Measurements from ENCODE around the gene FLACC1.

Gene FLACC1

GRCh38 chr2:201280191-201281040 is 76.7 kb downstream of the FLACC1 start:
- H3K36me3 Mint-ChIP-seq (ENCODE audit: insufficient read depth) = peaks cover 67% of the 10 kb centered on the region
- DNase-seq (no peak), ATAC-seq (replicated peaks) (no peak)
- peaks cover 11 to 39% of the 10 kb centered on the region in 2 donors for H3K4me1 Mint-ChIP-seq (ENCODE audit: low read depth in 2 of 2)
- H3K27me3 Mint-ChIP-seq = no peaks in the 10 kb centered on the region
- H3K9me3 Mint-ChIP-seq = no peaks in the 10 kb centered on the region
- H3K4me3 Mint-ChIP-seq = no peak overlapping the region
- peak overlapping the region; percentile 2 to 60 for H3K27ac Mint-ChIP-seq

DNA sequence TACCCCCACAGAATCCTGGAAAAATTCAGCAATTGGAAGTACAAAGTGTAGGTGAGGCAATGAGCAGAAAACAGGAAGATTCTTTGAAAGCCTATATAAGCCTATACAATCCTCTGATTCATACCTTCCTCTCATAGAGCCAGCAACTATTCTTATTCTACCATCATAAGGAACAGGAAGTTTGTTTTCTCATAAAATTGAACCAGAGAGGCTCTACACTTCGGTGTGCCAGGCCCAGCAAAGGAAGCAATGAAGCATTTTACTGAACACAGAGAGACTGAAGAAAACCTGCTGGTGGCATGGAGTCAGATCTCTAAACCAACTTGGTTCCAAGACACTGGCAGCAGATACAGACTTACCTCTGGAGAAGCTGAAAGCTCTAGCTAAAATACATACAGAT is 78.1 kb downstream of the FLACC1 start:
- ATAC-seq (replicated peaks) = no peak
- no peak for DNase-seq
- Mint-ChIP-seq H3K27me3 (no peaks in the 10 kb centered on the region), H3K9me3 (no peaks in the 10 kb centered on the region), H3K36me3 (ENCODE audit: insufficient read depth) (peaks cover 71% of the 10 kb centered on the region), H3K4me3 (no peak overlapping the region), H3K4me1 (ENCODE audit: low read depth in 2 of 2) (peaks cover 8 to 42% of the 10 kb centered on the region in 2 donors), H3K27ac (peak overlapping the region; percentile 2 to 60)

GRCh38 chr2:201276511-201276910 is 80.6 kb downstream of the FLACC1 start:
- H3K4me3 Mint-ChIP-seq = no peak overlapping the region

GRCh38 chr2:201275990-201276389 is 81.2 kb downstream of the FLACC1 start:
- DNase-seq = no peak
- peak; percentile 29 for ATAC-seq (replicated peaks)
- H3K4me1 Mint-ChIP-seq (ENCODE audit: low read depth in 2 of 2) = peaks cover 34 to 72% of the 10 kb centered on the region in 2 donors
- peak overlapping the region; percentile 19 to 57 for H3K27ac Mint-ChIP-seq
- no peaks in the 10 kb centered on the region for H3K27me3 Mint-ChIP-seq
- no peaks in the 10 kb centered on the region for H3K9me3 Mint-ChIP-seq
- H3K4me3 Mint-ChIP-seq = no peak overlapping the region
- peaks cover 100% of the 10 kb centered on the region for H3K36me3 Mint-ChIP-seq (ENCODE audit: insufficient read depth)

More at GRCh38 chr2:201276511-201276910, 80.6 kb downstream of the FLACC1 start:
- Mint-ChIP-seq H3K4me1 (ENCODE audit: low read depth in 2 of 2) (peaks cover 29 to 67% of the 10 kb centered on the region in 2 donors), H3K9me3 (no peaks in the 10 kb centered on the region), H3K27me3 (no peaks in the 10 kb centered on the region), H3K36me3 (ENCODE audit: insufficient read depth) (peaks cover 96% of the 10 kb centered on the region), H3K27ac (peak overlapping the region; percentile 19 to 57)
- ATAC-seq (replicated peaks) (no peak), DNase-seq (no peak)

- Mint-ChIP-seq H3K4me1 (ENCODE audit: low read depth in 2 of 2) (peaks cover 40 to 75% of the 10 kb centered on the region in 2 donors), H3K9me3 (no peaks in the 10 kb centered on the region), H3K27me3 (no peaks in the 10 kb centered on the region), H3K36me3 (ENCODE audit: insufficient read depth) (peaks cover 100% of the 10 kb centered on the region), H3K27ac (peak overlapping the region; percentile 83 to 98), H3K4me3 (no peak overlapping the region)
- no peak for DNase-seq
- no peak for ATAC-seq (replicated peaks)
Measured at GRCh38 chr2:201275069-201275468, 82.1 kb downstream of the FLACC1 start.

GRCh38 chr2:201273330-201273983 is 83.7 kb downstream of the FLACC1 start:
- H3K9me3 Mint-ChIP-seq = no peaks in the 10 kb centered on the region
- DNase-seq (no peak), ATAC-seq (replicated peaks) (peak; percentile 72)
- H3K27me3 Mint-ChIP-seq = no peaks in the 10 kb centered on the region
- peak overlapping the region; percentile 83 to 98 for H3K27ac Mint-ChIP-seq
- peaks cover 51 to 75% of the 10 kb centered on the region in 2 donors for H3K4me1 Mint-ChIP-seq (ENCODE audit: low read depth in 2 of 2)
- H3K4me3 Mint-ChIP-seq = peak overlapping the region; percentile 49 to 59
- peaks cover 100% of the 10 kb centered on the region for H3K36me3 Mint-ChIP-seq (ENCODE audit: insufficient read depth)

DNA sequence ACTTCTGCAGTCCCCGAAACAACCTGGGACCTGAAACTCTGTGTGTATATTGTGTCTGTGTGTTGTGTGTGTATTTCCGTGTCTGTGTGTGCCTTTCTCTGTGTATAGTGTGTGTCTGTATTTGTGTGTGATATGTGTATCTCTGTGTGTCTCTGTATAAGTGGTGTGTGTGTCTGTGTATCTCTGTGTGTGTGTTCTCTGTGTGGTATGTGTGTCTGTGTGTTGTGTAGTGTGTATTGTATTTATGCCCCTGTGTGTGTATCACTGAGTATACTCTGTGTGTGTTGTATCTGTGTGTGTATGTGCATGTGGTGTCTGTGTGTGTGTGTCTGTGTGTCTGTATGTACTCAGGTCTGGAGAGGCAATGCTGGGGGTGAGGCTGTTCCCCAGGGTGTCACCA is 85.2 kb downstream of the FLACC1 start:
- Mint-ChIP-seq H3K4me3 (peak overlapping the region; percentile 49 to 59), H3K9me3 (no peaks in the 10 kb centered on the region), H3K27ac (peak overlapping the region; percentile 83 to 98), H3K27me3 (no peaks in the 10 kb centered on the region), H3K4me1 (ENCODE audit: low read depth in 2 of 2) (peaks cover 59 to 85% of the 10 kb centered on the region in 2 donors), H3K36me3 (ENCODE audit: insufficient read depth) (peaks cover 97% of the 10 kb centered on the region)
- no peak for ATAC-seq (replicated peaks)
- DNase-seq = no peak

GRCh38 chr2:201270293-201271001 is 86.7 kb downstream of the FLACC1 start:
- Mint-ChIP-seq H3K4me1 (ENCODE audit: low read depth in 2 of 2) (peaks cover 69 to 89% of the 10 kb centered on the region in 2 donors), H3K4me3 (peak overlapping the region; percentile 49 to 59), H3K9me3 (no peaks in the 10 kb centered on the region), H3K27me3 (no peaks in the 10 kb centered on the region), H3K36me3 (ENCODE audit: insufficient read depth) (peaks cover 95% of the 10 kb centered on the region), H3K27ac (peak overlapping the region; percentile 83 to 98)
- ATAC-seq (replicated peaks) (no peak), DNase-seq (no peak)

- Mint-ChIP-seq H3K27me3 (no peaks in the 10 kb centered on the region), H3K4me3 (peak overlapping the region in 1 of 2 donors; percentile 59), H3K4me1 (ENCODE audit: low read depth in 2 of 2) (peaks cover 73 to 87% of the 10 kb centered on the region in 2 donors), H3K27ac (peak overlapping the region; percentile 83 to 98), H3K9me3 (no peaks in the 10 kb centered on the region), H3K36me3 (ENCODE audit: insufficient read depth) (peaks cover 90% of the 10 kb centered on the region)
- DNase-seq (no peak), ATAC-seq (replicated peaks) (no peak)
Measured at GRCh38 chr2:201269764-201270163, 87.4 kb downstream of the FLACC1 start.

GRCh38 chr2:201267278-201268030 is 89.7 kb downstream of the FLACC1 start:
- Mint-ChIP-seq H3K9me3 (no peaks in the 10 kb centered on the region), H3K27me3 (no peaks in the 10 kb centered on the region), H3K4me1 (ENCODE audit: low read depth in 2 of 2) (peaks cover 76 to 90% of the 10 kb centered on the region in 2 donors), H3K36me3 (ENCODE audit: insufficient read depth) (peaks cover 68% of the 10 kb centered on the region), H3K27ac (peak overlapping the region; percentile 83 to 98), H3K4me3 (peak overlapping the region; percentile 85 to 92)
- DNase-seq = peak in 1 of 3 experiments; percentile 23
- peak; percentile 67 for ATAC-seq (replicated peaks)

GRCh38 chr2:201266629-201267028 is 90.5 kb downstream of the FLACC1 start:
- Mint-ChIP-seq H3K9me3 (no peaks in the 10 kb centered on the region), H3K4me3 (peak overlapping the region; percentile 85 to 92), H3K27me3 (no peaks in the 10 kb centered on the region), H3K4me1 (ENCODE audit: low read depth in 2 of 2) (peaks cover 71 to 86% of the 10 kb centered on the region in 2 donors), H3K36me3 (ENCODE audit: insufficient read depth) (peaks cover 65% of the 10 kb centered on the region), H3K27ac (peak overlapping the region; percentile 83 to 98)
- ATAC-seq (replicated peaks) (peak; percentile 45), DNase-seq (no peak)

DNA sequence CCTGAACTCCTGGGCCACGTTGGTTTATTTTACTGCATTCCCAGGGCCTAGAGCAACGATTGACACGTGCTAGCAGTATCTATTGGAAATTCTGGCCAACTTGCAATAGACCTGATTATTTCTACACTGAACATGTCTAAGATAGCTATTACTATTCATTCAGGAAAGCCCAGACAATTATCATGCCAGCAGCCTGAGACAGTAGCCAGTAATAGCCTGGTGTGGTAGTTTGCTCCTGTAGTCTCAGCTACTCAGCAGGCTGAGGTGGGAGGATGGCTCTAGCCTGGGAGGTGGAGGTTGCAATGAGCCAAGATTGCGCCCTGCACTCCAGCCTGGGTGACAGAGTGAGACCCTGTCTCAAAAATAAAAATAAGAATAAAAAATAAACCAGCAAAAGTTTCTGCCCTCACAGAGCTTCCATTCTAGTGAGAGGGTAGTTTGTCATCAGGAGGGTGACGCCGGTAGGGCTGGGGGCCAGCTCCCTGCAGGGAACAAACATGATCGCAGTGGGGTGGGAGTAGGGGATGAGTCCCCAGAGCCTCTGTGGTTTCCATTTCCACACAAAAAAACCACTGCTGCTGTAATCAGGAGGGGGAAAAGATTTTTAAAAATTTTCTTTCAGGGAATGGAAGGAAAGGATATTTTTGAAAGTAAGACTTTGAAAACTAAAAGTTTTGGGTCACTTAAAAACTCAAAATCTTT is 92.5 kb downstream of the FLACC1 start:
- H3K9me3 Mint-ChIP-seq = no peaks in the 10 kb centered on the region
- H3K27me3 Mint-ChIP-seq = no peaks in the 10 kb centered on the region
- no peak for DNase-seq
- H3K4me3 Mint-ChIP-seq = peak overlapping the region; percentile 85 to 92
- H3K27ac Mint-ChIP-seq = peak overlapping the region; percentile 83 to 98
- H3K36me3 Mint-ChIP-seq (ENCODE audit: insufficient read depth) = peaks cover 64% of the 10 kb centered on the region
- H3K4me1 Mint-ChIP-seq (ENCODE audit: low read depth in 2 of 2) = peaks cover 63 to 76% of the 10 kb centered on the region in 2 donors
- no peak for ATAC-seq (replicated peaks)
